ENCODE results near the gene ADAM23.

DNA sequence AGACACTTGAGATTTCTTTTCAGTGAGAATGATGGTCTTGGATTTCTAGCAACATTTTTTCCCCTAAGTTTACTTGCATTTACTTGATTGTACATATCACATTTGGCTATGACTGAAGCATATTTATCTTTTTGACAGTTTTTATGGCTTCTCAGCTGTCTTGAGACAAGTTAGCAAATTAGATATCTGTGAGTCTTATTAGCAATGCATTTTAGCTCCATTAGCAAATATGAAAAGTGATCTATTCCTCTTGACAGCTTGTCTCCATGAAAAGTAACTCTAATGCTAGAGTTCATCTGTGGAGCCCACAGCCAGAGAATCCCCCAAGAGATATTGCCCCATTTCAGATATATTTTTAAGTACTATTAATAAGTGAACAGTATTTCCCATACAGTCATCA lies 126.9 kb downstream of the ADAM23 start:
- TF ChIP-seq, protein P1, sequence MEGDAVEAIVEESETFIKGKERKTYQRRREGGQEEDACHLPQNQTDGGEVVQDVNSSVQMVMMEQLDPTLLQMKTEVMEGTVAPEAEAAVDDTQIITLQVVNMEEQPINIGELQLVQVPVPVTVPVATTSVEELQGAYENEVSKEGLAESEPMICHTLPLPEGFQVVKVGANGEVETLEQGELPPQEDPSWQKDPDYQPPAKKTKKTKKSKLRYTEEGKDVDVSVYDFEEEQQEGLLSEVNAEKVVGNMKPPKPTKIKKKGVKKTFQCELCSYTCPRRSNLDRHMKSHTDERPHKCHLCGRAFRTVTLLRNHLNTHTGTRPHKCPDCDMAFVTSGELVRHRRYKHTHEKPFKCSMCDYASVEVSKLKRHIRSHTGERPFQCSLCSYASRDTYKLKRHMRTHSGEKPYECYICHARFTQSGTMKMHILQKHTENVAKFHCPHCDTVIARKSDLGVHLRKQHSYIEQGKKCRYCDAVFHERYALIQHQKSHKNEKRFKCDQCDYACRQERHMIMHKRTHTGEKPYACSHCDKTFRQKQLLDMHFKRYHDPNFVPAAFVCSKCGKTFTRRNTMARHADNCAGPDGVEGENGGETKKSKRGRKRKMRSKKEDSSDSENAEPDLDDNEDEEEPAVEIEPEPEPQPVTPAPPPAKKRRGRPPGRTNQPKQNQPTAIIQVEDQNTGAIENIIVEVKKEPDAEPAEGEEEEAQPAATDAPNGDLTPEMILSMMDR (IDR thresholded peaks at IDR 0.05; ENCODE audit: poor library complexity) = no peak
- no peak for TF ChIP-seq EZH2phosphoT487 (IDR thresholded peaks at IDR 0.05; ENCODE audit: low read depth, severe bottlenecking, unreplicated experiment)
